T1000 (cell line): Measurements from ENCODE around the gene RCAN3.

Experiments used
- DNase-seq: peaks from one replicate; lab custom pipeline; 2025; ENCODE audit warnings: mixed read lengths; lab: John Stamatoyannopoulos, UW

The RCAN3 gene

DNA sequence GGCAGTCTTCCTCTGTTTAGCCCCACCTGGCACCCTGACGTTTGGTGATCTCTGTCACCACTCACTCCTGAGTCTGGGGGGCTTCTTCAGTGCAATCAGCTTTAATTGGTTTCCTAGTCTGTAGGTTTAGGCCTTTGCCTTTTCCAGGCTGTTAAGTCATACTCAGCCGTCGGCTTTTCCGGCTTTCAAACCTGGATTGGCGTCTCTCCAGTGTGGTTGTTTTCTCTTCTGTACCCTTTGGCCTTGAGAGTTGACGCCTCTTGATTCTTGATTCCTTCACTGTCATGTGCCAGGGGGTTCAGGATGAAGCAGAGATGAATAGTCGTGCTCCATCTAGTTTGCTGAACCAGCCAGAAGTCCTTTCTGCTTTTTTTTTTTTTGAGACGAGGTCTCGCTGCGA, 78.1 kb downstream of the RCAN3 start:
- DNase-seq = no peak

DNA sequence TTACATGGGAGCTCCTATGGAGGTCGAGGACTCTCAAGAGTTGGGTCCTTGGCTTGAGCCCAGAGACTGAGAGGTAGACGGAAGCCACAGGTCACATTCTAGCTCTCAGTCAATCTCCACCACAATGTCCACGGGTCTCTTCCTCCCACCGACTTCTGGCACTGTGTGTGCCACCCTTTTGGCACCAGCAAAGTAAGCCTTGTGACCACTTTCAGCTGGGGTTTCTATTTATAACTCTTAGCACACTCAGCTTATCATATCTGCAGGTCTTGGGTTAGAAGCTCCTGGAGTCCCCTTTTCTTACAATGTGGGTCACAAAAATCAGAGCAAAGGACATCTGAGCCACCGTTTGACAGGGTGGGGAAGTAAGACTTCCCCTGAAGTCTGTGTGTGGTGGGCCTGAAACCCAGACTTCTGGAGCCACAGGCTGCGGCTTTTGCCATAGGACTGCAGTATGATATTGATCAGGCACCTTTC, 81.6 kb downstream of the RCAN3 start:
- DNase-seq = no peak

DNA sequence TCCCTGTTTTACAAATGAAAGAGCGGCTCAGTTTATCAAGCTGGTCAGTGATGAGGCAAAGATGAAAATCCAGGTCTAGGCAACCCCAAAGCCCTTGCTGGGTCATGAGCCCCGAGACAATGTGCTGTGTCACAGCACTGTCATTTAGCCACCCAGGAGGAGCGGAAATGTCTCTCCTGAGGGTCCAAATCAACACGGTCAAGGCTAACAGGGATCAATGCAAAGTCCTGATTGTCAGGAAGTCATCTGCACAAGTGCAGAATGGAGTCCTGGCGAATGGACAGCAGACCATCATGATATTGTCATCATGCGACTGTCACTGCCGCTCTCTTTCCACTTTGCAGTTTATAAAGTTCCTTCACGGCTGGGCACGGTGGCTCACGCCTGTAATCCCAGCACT, 83.5 kb downstream of the RCAN3 start:
- DNase-seq = no peak

DNA sequence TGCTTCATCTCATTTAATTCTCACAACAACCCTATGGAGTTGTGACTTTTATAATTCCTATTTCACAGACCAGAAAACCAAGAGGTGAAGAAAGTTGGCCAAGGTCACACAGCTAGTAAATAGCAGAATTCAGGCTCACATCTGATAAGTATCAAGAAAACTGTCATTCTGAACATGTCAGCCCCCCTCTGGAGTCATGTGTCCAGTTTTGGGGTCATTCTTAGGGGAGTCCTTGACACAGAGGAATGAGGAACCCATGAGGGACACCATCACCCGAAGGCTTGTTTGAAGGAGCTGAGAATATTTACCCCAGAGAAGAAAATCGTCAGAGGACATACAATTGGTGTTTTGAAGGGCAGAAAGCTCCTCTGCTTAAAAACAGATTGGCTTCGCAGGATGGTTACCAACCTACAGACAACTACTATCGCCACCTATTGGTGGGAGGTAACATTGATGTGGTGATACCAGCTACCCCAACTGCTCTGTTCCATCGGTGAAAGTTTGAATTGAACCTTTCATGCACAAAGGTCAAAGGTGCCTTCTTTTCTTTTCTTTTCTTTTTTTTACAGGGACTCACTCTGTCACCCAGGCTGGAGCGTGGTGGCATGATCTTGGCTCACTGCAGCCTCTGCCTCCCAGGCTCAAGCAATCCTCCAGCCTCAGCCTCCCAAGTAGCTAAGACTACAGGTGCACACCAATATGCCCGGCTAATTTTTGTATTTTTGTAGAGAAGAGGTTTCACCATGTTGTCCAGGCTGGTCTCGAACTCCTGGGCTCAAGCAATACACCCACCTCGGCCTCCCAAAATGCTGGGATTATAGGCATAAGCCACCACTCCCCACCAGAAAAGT, 84.6 kb downstream of the RCAN3 start:
- DNase-seq = no peak

DNA sequence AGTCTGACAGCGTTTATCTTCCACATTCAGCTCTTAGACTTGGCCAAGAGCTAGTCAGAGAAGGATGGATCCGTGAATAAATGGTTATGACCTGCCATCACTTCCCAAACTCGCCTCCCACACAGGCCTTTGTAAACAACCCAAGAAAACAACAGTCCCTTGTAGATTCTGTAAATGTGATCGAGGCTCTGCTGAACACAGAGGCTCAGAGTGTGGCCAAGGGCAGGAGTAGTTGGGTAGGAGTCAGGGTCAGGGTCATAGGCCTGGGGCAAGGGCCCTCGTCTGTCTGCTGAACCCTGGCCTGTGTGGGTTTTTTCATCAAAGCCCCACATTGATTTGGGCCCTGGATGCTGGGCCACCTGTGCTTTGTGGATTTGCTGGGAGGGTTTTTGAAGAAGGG, 85.9 kb downstream of the RCAN3 start:
- DNase-seq = no peak

DNA sequence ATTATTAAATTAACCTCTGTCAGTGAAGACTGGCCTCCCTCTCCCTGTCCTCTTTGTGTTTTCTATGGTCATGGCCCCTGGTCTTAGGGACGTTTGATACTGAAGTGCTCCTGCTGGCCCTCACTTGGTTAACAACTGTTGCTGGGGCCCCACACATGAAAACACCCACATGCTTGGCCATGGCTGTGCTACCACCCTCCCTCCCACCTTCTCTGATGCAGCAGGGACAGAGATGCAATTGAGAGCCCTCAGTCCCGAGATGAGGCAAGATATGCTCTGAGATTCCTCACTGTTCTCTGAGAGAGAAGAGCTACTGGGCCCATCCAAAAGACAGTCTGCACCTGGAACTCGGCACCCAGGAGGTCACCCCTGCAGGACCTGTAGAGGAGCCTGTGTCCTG, 86.6 kb downstream of the RCAN3 start:
- no peak for DNase-seq
